ENCODE results near the gene DNMT3L.
"Not testable (repeated sequence)": the region's sequence is repeated elsewhere in the genome, so short reads cannot be mapped to it uniquely, and the experiment has no call there.

Gene DNMT3L

DNA sequence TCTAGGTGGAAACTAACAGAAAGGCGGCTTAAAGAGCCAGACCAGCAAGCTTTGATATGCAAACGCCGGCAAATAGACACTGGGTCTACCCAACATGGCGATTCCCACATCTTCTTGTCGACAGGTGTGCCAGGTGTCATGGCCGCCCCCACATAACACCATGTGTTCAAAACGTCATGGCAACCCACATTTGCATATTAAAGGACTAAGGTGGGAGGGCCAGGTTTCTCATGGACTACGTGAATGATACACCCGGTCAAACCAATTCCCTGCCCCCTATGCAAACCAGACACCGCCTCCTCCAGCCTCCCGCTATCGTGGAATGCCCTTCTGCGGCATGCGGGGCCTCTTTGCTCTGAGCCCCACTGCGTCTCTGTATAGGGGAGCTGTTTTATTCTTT is 62.2 kb downstream of the DNMT3L start:
- DNase-seq (ENCODE audit: low read depth in 2 of 2, low spot score in 1 of 2) = no peak

DNA sequence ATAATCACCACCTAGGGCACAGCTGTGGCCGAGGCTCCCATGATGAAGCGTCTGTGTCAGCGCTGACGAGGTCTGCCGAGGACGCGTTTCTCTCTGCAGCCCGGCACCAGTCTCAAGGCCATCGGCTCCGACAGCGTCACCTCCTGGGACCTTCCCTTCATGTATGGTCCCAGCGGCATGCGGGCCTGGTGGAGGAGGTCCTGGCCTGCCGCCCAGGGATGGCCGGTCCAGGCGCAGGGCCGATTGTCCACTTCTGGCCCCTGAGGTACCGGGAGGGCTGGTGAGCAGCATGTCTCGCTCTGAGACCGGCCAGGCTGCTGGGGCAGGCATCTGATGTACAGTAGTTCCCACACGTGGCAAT is 64.6 kb downstream of the DNMT3L start:
- not testable (repeated sequence) for DNase-seq (ENCODE audit: low read depth in 2 of 2, low spot score in 1 of 2)

Data from stimulated activated CD8-positive, alpha-beta memory T cell treated with anti-CD3 and anti-CD28 coated beads, Interleukin-4, amount 100 ng/mL, for 4 hours (primary cell).